ENCODE results near the gene MVK.

DNA sequence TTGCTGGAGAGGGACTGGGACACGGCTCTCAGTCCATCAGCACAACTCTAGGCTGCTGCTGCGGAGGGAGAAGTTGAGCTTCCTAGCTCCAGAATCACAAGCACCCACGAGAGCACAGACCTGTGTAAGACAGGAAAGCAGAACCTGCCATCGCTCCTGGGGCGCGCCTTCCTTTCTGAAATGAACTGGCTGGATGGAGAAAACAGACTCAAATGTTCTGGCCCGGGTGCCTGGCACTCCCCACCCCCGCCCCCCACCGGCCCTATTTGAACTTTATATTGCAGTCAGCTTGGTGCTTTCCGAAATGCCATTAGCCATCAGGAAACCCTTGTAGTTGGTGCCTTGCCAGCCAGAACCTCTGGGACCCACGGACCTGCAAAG, 23.8 kb downstream of the MVK start:
- TF ChIP-seq FOXA1 (IDR thresholded peaks at IDR 0.05) (no peak), HDGF (IDR thresholded peaks at IDR 0.05; ENCODE audit: borderline replicate concordance) (no peak), BHLHE40 (IDR thresholded peaks at IDR 0.05; ENCODE audit: borderline replicate concordance) (no peak), LEF1 (IDR thresholded peaks at IDR 0.05; ENCODE audit: borderline replicate concordance) (no peak)

Measured in HEK293T (cell line).